Endothelial cell of umbilical vein (primary cell): ENCODE data around the gene HBEGF. TPM values are rescaled to one million over a fixed set of nuclear protein-coding genes. Genes with fewer than 3 reads are reported as not detected.

Experiments used
- BruUV-seq: library from RNA; stranded (reverse); fragments of 400-500 nt; replicated peaks from 2 replicates; lab custom pipeline; 2021; lab: Mats Ljungman, UMichigan
- CTCF ChIA-PET: fragments of 300-600, 350-600 bp; sonication (Branson Sonifier 250); formaldehyde crosslinking; loops from one replicate; lab custom pipeline; 2021; ENCODE audit warnings: antibody characterized with exemption, inconsistent platforms; lab: Charles Lee
- POLR2A ChIA-PET: fragments of 300-600, 350-600 bp; sonication (Branson Sonifier 250); formaldehyde crosslinking; loops from one replicate; lab custom pipeline; 2021; ENCODE audit warnings: antibody characterized with exemption, inconsistent platforms; lab: Charles Lee
- DNase-seq: peaks from one replicate; pipeline ENCODE4 v3.0.0-alpha.2; 2011; ENCODE audit warnings: low read depth, low spot score
- FAIRE-seq: peaks from 2 replicates; lab custom pipeline; 2011; peaks lifted over from hg19 to GRCh38; lab: Jason Lieb, UNC
- H2AFZ ChIP-seq: 2 replicates; pipeline ENCODE4 v1.6.0; 2012; ENCODE audit warnings: low read depth, low read length, control low read depth, inconsistent platforms
- H3K27ac ChIP-seq: 2 replicates; pipeline ENCODE4 v1.5.1; 2011; ENCODE audit warnings: low read depth, mild to moderate bottlenecking, control low read depth, low read length, moderate library complexity; ENCODE audit not compliant: insufficient read depth
- H3K27me3 ChIP-seq, 2 experiments: 2 replicates each; pipeline versions ENCODE4 v1.6.0 to v1.6.1; 2011; ENCODE audit warnings: low read length in 2 of 2, mixed read lengths in 1 of 2; ENCODE audit not compliant: control insufficient read depth in 2 of 2, insufficient read depth in 2 of 2
- H3K36me3 ChIP-seq, 2 experiments: 2 replicates in 1 of 2; 3 replicates in 1 of 2; pipeline ENCODE4 v1.5.1; 2011; ENCODE audit warnings: low read length in 2 of 2, mild to moderate bottlenecking in 1 of 2, moderate library complexity in 1 of 2; ENCODE audit not compliant: control insufficient read depth in 2 of 2, insufficient read depth in 2 of 2; ENCODE audit errors: extremely low read depth in 1 of 2
- H3K4me1 ChIP-seq: 3 replicates; pipeline ENCODE4 v1.5.1; 2011; ENCODE audit warnings: mild to moderate bottlenecking, low read length; ENCODE audit not compliant: control insufficient read depth, insufficient read depth; ENCODE audit errors: extremely low read depth
- H3K4me2 ChIP-seq: 2 replicates; pipeline ENCODE4 v1.6.1; 2011; ENCODE audit warnings: low read length, control low read depth, mixed read lengths; ENCODE audit not compliant: insufficient read depth
- H3K4me3 ChIP-seq, 3 experiments: fragments of 200-600 bp in 1 of 3; sonication (generic), shearing (Covaris generic) in 1 of 3; replicated peaks in 1 of 3; 2 replicates each; pipeline ENCODE4 v1.5.1; 2011 to 2016; ENCODE audit warnings: control low read depth in 3 of 3, low read length in 3 of 3, mild to moderate bottlenecking in 2 of 3, inconsistent platforms in 1 of 3, low read depth in 1 of 3, moderate library complexity in 1 of 3; ENCODE audit not compliant: insufficient read depth in 1 of 3
- H3K79me2 ChIP-seq: 2 replicates; pipeline ENCODE4 v1.6.0; 2012; ENCODE audit warnings: low read length, inconsistent platforms; ENCODE audit not compliant: control insufficient read depth, insufficient read depth
- H3K9ac ChIP-seq: replicated peaks from 2 replicates; pipeline ENCODE3; 2011; ENCODE audit warnings: low read length, control low read depth; ENCODE audit not compliant: insufficient read depth; ENCODE audit errors: extremely low read depth
- H3K9me1 ChIP-seq: replicated peaks from 3 replicates; pipeline ENCODE4 v1.6.0; 2011; ENCODE audit warnings: mild to moderate bottlenecking, low read length; ENCODE audit not compliant: control insufficient read depth, insufficient read depth; ENCODE audit errors: extremely low read depth
- H3K9me3 ChIP-seq: replicated peaks from 2 replicates; pipeline ENCODE4 v1.5.1; 2012; ENCODE audit warnings: low read length, inconsistent platforms; ENCODE audit not compliant: control insufficient read depth, insufficient read depth
- H4K20me1 ChIP-seq: replicated peaks from 2 replicates; pipeline ENCODE3; 2011; ENCODE audit warnings: mild to moderate bottlenecking, low read length; ENCODE audit not compliant: control insufficient read depth, insufficient read depth; ENCODE audit errors: extremely low read depth
- EZH2 ChIP-seq: IDR thresholded peaks from 2 replicates; pipeline ENCODE4 v1.6.1; 2012; ENCODE audit warnings: borderline replicate concordance, low read depth, mild to moderate bottlenecking, moderate library complexity, low read length, inconsistent platforms; ENCODE audit not compliant: severe bottlenecking
- FOS ChIP-seq: IDR thresholded peaks from 2 replicates; pipeline ENCODE4 v1.6.1; 2011; ENCODE audit warnings: mild to moderate bottlenecking, low read length, moderate library complexity, borderline replicate concordance; ENCODE audit not compliant: insufficient read depth
- GATA2 ChIP-seq: IDR thresholded peaks from 2 replicates; pipeline ENCODE4 v1.7.0; 2011; ENCODE audit warnings: low read depth, mild to moderate bottlenecking, moderate library complexity, mixed read lengths, low read length; ENCODE audit not compliant: insufficient read length, insufficient read depth
- JUN ChIP-seq: IDR thresholded peaks from 2 replicates; pipeline ENCODE4 v1.6.1; 2011; ENCODE audit warnings: borderline replicate concordance, low read depth; ENCODE audit not compliant: insufficient read length, insufficient read depth
- MYC ChIP-seq: IDR thresholded peaks from one replicate; pipeline ENCODE4 v1.6.1; 2011; ENCODE audit warnings: mild to moderate bottlenecking, low read depth, low read length
- POLR2A ChIP-seq: IDR thresholded peaks from 2 replicates; pipeline ENCODE4 v1.6.1; 2012; ENCODE audit warnings: low read depth, mild to moderate bottlenecking, control low read depth, low read length
- POLR2AphosphoS5 ChIP-seq: IDR thresholded peaks from 2 replicates; pipeline ENCODE4 v1.6.1; 2012; ENCODE audit warnings: low read depth, mild to moderate bottlenecking, control low read depth, low read length, moderate library complexity; ENCODE audit not compliant: insufficient read depth
- dilution Hi-C: fragments of 300-500 bp; cut with MboI; formaldehyde crosslinking; loops from one replicate; pipeline ENCODE4 v1.15.0; 2019; ENCODE audit warnings: low sequenced_read_pairs; ENCODE audit not compliant: extremely low pct_ligation_motif_present
- intact Hi-C: fragments of 100-400 bp; cut with micrococcal nuclease; formaldehyde crosslinking; loops from one replicate; pipeline ENCODE4 v1.10.0; 2022
- polyA plus RNA-seq, 4 experiments: library from polyadenylated mRNA; depleted of rRNA in 3 of 4; stranded (reverse) in 3 of 4; unstranded in 1 of 4; fragments of >200 nt; gene quantifications; 2 replicates each; pipeline versions ENCODE4 v1.2.1 to v1.2.3, GENCODE V29; 2011 to 2012; ENCODE audit warnings: missing spikeins in 1 of 4
- total RNA-seq: library from RNA; stranded (reverse); gene quantifications from 2 replicates; pipeline ENCODE4 v1.2.3, GENCODE V29; 2021
- TF ChIP-seq, protein P1 (sequence below): IDR thresholded peaks from 2 replicates; pipeline ENCODE4 v1.6.1; 2011; ENCODE audit not compliant: insufficient read depth, insufficient read length
- TF ChIP-seq, protein P2 (sequence below), 2 donors: IDR thresholded peaks; 1 replicate in 1 of 2; 2 replicates in 1 of 2; pipeline ENCODE4 v1.5.1; 2011; ENCODE audit warnings: low read length in 2 of 2, mild to moderate bottlenecking in 2 of 2, moderate library complexity in 2 of 2, control low read depth in 1 of 2, inconsistent platforms in 1 of 2, low read depth in 1 of 2; ENCODE audit not compliant: insufficient read depth in 1 of 2; ENCODE audit errors: extremely low read depth in 1 of 2

The HBEGF gene
- total and polyA plus RNA-seq, 2 donors (not counting 3 experiments of a cell fraction or from before 2014, with no cell fraction given), result 33.2 to 79.8 TPM

DNA sequence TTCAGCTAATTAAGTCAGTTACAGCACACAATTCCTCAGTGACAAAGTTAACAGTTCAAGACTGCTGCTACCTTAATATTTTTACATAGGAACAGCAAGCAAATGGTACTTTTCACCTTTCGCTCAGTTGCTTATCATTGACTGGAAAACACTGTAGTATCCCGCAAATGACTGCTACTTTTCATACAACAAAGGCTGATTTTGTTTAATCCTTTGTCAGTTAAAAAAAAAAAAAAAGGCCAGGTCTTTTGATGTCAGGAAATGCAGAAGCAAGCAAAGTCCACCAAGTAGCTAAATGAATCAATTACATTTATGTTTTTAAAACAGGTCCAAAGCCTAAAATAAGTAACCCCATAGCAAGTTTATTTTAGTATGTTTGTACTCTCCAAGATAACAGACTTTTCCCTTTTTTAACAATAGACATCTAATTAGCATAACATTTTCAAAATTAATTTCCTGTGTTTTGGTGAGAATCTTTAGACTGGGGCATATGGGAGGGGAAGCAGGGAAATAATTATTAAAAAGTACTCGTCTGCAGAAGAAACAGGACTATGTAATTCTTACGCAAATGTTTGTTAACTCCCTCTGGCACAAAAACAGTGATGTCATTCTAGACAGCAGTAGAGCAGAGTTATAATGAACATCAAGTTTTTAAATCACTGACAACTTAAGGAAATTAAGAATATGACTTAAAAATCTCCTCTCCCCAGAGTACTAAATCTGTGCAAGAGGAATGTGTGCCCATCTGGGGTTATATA lies 53.1 kb downstream of the HBEGF start:
- Histone ChIP-seq H3K4me1 (peaks cover 68% of the 10 kb centered on the region), H3K9me3 (no peaks in the 10 kb centered on the region)

DNA sequence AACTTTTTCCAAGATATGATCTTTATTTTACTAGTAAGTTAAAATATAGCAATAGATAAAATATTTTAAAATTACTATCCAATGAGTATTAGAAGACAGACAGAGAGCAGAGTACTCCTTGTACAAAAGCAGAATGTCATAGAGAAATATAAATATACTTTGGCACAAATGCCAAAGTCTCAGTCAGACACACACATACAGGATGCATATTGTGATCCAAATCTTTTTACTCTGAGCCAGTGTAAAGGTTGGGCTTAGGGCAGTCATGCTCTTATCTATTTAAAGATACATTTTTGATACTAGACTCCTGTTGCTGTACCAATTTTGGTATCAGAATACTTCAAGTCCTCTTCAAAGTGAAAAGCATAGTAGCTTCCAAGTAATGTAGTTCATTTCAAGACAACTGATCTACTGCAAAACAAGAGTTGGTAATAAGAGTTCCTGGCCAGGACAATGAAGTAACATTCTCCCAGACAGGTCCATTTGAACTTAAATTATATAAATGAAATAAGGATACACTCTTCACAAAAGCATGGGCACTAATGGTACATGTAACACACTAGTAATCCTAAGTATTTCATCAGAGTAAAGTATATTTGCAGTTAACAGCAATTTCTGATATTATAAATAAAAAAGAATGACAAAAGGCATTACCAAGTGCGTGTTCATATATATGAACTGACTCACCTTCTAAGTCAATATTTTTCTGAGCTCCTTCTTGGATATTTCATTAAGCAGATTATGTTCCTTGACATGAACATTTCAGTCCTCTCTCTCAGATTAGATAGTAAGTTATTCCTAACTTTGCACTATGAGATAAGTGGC lies 54.0 kb downstream of the HBEGF start:
- H4K20me1 ChIP-seq, result peaks cover 2% of the 10 kb centered on the region
- DNase-seq (peak; percentile 79), FAIRE-seq (no peak)
- POLR2A ChIA-PET, result interaction anchor here (1.1 kb wide), 1 partner anchor 20 kb away, joined by 3 read pairs; no protein-coding TSS in a partner anchor
- H3K9ac ChIP-seq, result peak overlapping the region; percentile 68
- H2AFZ ChIP-seq, result no peak overlapping the region
- TF ChIP-seq EZH2 (no peak), GATA2 (peak; percentile 25), MYC (no peak), FOS (no peak), POLR2A (no peak), JUN (peak; percentile 19), POLR2AphosphoS5 (no peak)
- TF ChIP-seq, protein P1, sequence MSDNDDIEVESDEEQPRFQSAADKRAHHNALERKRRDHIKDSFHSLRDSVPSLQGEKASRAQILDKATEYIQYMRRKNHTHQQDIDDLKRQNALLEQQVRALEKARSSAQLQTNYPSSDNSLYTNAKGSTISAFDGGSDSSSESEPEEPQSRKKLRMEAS, result no peak
- TF ChIP-seq, protein P2, sequence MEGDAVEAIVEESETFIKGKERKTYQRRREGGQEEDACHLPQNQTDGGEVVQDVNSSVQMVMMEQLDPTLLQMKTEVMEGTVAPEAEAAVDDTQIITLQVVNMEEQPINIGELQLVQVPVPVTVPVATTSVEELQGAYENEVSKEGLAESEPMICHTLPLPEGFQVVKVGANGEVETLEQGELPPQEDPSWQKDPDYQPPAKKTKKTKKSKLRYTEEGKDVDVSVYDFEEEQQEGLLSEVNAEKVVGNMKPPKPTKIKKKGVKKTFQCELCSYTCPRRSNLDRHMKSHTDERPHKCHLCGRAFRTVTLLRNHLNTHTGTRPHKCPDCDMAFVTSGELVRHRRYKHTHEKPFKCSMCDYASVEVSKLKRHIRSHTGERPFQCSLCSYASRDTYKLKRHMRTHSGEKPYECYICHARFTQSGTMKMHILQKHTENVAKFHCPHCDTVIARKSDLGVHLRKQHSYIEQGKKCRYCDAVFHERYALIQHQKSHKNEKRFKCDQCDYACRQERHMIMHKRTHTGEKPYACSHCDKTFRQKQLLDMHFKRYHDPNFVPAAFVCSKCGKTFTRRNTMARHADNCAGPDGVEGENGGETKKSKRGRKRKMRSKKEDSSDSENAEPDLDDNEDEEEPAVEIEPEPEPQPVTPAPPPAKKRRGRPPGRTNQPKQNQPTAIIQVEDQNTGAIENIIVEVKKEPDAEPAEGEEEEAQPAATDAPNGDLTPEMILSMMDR (IDR thresholded peaks at IDR 0.05; ENCODE audit: extremely low read depth in 1 of 2, insufficient read depth in 1 of 2, low read depth in 1 of 2, low read length in 2 of 2), result no peak
- no peaks in the 10 kb centered on the region for H3K9me1 ChIP-seq
- H3K36me3 ChIP-seq, result no peaks in the 10 kb centered on the region
- H3K27ac ChIP-seq, result peak overlapping the region; percentile 85
- no TSS peak for BruUV-seq
- H3K4me2 ChIP-seq, result peak overlapping the region; percentile 49
- dilution Hi-C loops, result no loop called here
- intact Hi-C loops, result loop anchor here (1.0 to 2.0 kb wide), 4 partner anchors 8 to 48 kb away; no protein-coding TSS in a partner anchor
- H3K9me3 ChIP-seq, result no peaks in the 10 kb centered on the region
- H3K4me3 ChIP-seq, result no peak overlapping the region
- CTCF ChIA-PET, result interaction anchor here (1.0 to 3.3 kb wide), 9 partner anchors 11 to 53 kb away, joined by 3 to 16 read pairs (median 5); partner anchors contain the start of genes HBEGF and PFDN1
- peaks cover 90% of the 10 kb centered on the region for H3K79me2 ChIP-seq
- H3K27me3 ChIP-seq, result no peaks in the 10 kb centered on the region
- peaks cover 60% of the 10 kb centered on the region for H3K4me1 ChIP-seq

More for the DNA sequence above, 53.1 kb downstream of the HBEGF start:
- H3K4me3 ChIP-seq, result no peak overlapping the region
- dilution Hi-C loops, result no loop called here
- H3K36me3 ChIP-seq, result no peaks in the 10 kb centered on the region
- H3K27me3 ChIP-seq, result no peaks in the 10 kb centered on the region
- H3K27ac ChIP-seq, result peak overlapping the region; percentile 85
- ChIA-PET POLR2A (interaction anchor here (1.1 kb wide), 1 partner anchor 19 kb away, joined by 3 read pairs; no protein-coding TSS in a partner anchor), CTCF (interaction anchor here (1.0 to 3.3 kb wide), 9 partner anchors 10 to 53 kb away, joined by 3 to 16 read pairs (median 5); partner anchors contain the start of genes HBEGF and PFDN1)
- H4K20me1 ChIP-seq, result peaks cover under 1% of the 10 kb centered on the region
- H3K9me1 ChIP-seq, result no peaks in the 10 kb centered on the region
- FAIRE-seq (no peak), DNase-seq (no peak)
- H3K79me2 ChIP-seq, result peaks cover 84% of the 10 kb centered on the region
- peak overlapping the region; percentile 68 for H3K9ac ChIP-seq
- peak overlapping the region; percentile 49 for H3K4me2 ChIP-seq
- BruUV-seq, result TSS peak; percentile 63
- peak; percentile 56 for TF ChIP-seq JUN
- no peak for TF ChIP-seq POLR2AphosphoS5
- intact Hi-C loops, result loop anchor here (1.0 to 2.0 kb wide), 3 partner anchors 26 to 48 kb away; no protein-coding TSS in a partner anchor
- H2AFZ ChIP-seq, result no peak overlapping the region
